ENCODE measurements around the gene MERTK.

DNA sequence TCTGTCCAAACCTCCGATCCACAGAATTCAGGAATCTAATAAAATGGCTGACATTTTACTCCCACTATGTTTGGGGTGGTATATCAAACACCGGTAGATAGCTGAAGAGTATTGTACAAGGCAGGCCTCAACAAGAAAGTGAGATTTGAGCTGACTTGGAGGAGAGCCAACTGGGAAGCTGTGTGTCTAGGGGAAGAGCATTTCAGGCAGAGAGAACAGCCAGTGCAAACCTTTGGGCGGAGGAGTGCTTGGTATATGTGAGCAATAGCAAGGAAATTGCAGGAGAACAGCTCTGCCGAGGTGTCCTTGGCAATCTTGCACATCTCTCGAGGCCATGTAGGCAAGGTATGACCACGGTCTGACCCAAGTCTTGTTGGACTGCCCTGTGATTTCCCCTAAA is 1.8 kb upstream of the MERTK start:
- TF ChIP-seq GATA2 (IDR thresholded peaks at IDR 0.05; ENCODE audit: low read depth, low read length) (no peak), GATA3 (IDR thresholded peaks at IDR 0.05; ENCODE audit: low read depth, low read length) (no peak)

Data from SH-SY5Y (cell line).